HG02884 (cell line): Measurements from ENCODE around the gene ATG5.
"Not testable (repeated sequence)": the region's sequence is repeated elsewhere in the genome, so short reads cannot be mapped to it uniquely, and the experiment has no call there.

Experiments used
- ATAC-seq: cut with Tn5 transposase; IDR thresholded peaks from one replicate; pipeline ENCODE4 v1.9.1; 2021; ENCODE audit warnings: mild to moderate bottlenecking, moderate library complexity; ENCODE audit not compliant: unreplicated experiment

Gene ATG5

DNA sequence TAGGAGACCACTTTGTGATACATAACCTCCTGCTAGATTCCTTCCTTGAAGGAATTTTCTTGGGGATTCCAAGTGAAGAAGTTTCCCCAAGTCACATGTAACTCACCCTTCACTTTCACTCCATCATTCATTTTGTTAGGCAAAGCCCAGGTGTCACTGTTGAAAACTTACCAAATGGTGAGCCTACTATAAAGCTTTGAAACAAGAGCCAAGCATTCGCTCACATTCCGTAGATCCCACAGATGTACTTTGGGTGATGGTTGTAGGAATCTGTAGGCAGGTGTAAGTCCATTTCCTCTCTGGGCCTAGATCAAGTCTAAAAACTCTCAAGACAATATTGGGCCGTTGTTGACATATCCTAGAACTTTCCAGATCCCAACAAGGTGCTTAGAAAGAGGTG lies 165.4 kb downstream of the ATG5 start:
- no peak for ATAC-seq

DNA sequence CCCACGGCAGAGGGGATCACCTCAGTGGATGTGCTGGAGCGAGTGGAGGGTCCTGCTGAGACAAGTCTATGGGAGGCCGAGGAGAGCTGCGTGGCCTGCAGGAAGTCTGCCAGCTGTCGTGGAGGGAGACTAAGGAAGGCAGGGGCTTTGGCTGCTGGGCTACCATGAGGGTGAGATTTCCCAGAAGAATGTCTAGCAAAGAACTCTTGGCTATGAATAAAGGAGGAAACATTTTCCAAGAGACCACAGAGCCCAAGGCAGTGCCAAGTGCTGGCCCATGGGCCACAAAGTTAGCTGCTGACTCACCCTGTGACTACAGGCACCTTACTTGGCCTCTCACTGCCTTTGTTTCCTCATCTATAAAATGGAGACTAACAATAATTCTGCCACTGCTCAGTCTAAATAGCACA lies 166.0 kb downstream of the ATG5 start:
- no peak for ATAC-seq

- no peak for ATAC-seq
Measured at GRCh38 chr6:106158816-106159215, 166.7 kb downstream of the ATG5 start.

DNA sequence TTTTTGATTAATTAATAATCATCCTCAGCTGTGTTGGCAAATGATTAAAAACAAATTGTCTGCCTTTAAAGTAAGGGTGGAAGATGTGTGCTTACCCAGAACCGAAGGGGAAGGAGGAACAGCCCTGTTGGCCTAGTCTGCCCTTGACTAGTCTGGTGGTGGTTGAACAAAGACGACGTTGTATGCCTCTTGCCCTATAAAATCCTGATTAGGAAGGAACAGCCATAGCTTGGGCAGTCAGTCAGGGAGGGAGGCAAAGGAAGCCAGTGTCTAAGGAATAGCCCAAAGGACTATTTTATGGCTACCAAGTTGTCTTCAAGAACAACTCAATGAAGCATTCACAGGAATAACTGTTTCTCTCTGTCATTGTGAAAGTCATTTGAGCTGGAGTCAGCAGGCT lies 168.7 kb downstream of the ATG5 start:
- ATAC-seq = no peak

DNA sequence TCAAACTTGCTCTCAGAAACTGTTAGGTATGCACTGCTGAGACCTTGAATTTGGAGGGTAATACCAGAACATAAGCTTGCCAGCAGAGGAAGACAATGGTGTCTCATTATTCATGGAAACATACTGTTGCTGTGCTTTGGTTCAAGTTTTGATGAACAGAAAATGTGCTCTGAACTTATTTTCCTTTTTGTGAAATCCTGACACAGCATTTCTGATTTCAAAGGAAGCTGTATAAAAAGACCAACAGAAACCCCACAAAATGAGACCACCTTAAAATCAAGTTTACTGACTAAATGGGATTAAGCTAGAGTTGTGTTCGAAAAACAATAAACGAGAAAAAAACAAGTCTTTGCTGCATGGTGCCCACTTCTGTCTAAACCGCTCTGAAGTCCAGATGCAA lies 169.1 kb downstream of the ATG5 start:
- no peak for ATAC-seq

- no peak for ATAC-seq
Measured at GRCh38 chr6:106155219-106155830, 170.2 kb downstream of the ATG5 start.

DNA sequence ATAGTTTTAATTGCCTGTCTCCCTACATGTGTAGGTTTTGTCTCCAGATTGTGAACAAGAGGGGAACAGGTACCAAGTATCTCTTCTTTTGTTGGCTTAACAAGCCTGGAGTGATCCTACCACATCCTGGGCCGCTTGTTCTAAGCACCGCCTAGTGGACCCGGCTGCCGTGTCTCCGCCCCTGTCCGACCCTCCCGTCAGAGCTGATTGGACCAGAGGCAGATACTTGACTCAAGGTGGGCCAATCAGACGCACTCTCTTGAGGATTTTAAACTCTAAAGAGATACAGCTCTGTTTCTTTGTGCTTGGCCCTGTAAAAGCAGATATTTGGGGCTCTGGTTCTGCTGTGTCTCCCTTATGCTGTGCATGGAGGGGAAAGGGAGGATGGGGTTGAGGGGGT lies 171.2 kb downstream of the ATG5 start:
- ATAC-seq = no peak

DNA sequence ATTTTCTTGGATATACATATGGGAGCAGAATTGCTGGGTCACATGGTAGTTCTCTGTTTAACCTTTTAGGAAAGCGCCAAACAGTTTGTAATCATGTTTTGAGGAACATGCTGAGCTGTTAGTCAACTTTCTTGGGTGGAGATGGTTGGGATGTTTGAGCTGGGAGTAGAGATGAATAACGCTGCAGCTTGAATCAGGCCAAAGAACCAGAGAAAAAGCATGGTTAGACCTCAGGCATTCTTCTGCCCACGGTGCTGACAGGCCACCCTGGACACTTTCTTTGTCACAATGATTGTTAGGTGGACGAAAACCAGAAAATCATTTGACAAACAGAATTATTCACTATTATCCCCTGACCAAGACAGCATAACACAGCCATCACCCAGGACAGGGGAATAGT lies 172.6 kb downstream of the ATG5 start:
- no peak for ATAC-seq

GRCh38 chr6:106152476-106152875 lies 173.1 kb downstream of the ATG5 start:
- ATAC-seq = not testable (repeated sequence)

- no peak for ATAC-seq
Measured at GRCh38 chr6:106149472-106150069, 176.0 kb downstream of the ATG5 start.

GRCh38 chr6:106147476-106147875 lies 178.1 kb downstream of the ATG5 start:
- no peak for ATAC-seq

- peak; percentile 38 for ATAC-seq
Measured at GRCh38 chr6:106146852-106147351, 178.7 kb downstream of the ATG5 start.

DNA sequence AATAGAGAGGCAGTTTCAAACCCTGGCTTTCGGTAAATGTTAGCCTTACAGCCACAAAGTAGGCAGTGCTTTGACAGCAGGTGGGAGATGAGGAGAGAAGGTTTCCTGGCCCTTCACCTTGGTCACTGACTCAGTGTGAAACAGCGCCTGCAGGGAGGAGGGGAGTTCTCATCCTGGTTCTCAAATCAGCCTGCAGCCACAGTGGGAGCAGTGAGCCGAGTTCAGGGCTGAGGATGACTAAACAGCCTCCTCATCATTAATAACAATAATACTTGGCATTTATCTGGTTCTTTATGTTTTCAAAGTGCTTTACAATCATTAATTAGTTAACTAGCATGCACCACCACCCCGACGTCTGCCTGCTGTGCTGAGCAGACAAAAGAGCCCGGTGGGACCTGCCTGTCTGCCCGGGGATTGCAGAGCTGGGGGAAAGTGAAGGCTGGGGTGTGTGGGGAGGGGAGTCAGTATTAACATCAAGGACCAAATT lies 179.8 kb downstream of the ATG5 start:
- peak; percentile 33 for ATAC-seq

DNA sequence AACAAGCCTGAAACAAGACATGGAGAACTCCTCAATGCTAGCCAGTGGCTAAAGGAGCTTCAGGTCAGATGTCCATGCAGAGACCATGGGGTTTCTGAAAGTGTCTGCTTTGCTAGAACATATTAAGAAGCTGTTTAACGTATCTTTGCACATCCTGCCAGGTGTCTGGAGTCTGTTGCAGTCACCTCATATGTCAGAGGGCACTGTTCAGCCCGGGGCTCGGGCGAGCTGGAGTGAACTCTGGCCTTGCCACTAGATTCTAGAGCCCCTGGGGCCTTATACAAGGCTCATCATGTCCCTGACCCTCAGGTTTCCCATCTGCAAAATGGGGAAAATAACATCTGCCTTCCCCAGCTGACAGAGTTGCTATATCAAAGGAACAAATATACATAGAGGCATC lies 180.4 kb downstream of the ATG5 start:
- ATAC-seq = no peak

- ATAC-seq = no peak
Measured at GRCh38 chr6:106143665-106144064, 181.9 kb downstream of the ATG5 start.

DNA sequence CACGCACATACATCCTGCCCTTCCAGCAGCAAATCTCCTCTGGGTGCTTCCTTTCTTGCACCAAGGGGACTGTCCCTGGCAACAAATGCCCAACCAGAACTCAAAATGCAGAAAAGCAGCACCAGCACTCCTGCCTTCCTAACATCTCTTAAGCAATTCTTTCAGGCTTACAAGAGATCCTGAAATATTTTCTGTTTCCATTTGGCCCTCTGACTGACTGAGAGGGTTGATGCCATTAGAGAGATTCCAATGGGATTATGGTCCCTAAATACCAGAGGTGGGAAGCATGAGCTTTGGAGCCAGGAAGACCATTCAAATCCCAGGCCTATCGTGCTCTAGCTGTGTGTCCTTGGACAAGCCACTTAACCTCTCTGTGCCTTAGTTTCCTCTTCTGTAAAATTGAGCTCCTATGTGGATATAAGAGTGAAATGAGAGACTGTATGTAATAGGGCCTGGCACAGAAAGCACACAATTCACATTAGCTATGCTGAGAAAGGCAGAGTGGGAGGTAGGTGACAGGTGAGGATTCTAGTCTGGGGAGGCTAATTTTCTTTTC lies 182.6 kb downstream of the ATG5 start:
- no peak for ATAC-seq

DNA sequence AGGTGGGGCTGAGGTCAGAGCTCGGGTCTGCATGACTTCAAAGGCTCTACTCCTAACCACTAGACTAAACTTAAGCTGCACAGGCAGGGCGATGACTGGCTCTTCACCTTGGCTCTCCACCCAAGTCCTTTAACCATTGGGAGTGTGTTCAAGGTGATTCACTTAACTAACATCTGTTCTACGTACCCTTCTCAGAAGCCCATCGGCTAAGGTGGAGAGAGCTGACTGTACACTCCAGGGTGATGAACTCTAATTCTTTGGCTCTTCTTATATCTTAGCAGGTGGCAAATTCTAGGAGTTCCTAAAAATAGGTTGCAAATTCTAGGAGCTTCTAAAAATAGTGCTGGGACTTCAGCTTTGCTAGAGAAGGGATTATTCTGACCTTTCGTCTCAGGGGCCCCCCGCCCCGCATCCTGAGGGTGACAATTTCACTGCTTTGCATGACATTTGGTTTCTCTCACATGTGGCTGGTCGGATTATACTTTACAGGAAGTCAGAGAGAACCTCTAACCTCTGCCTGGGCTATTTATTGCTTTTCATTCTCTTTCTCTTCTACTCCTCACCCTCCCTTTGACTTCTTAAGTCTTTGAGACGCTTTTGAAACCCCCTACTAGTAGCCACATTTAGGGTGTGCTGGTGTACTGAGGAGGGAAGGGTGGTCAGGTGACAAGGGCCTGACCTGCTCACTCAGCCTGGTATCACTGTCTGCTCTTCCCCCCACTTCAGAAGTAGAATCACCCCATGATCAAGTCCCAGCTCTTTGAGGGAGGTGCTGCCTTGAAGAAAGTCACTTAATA lies 183.9 kb downstream of the ATG5 start:
- ATAC-seq = peak; percentile 62

- no peak for ATAC-seq
Measured at GRCh38 chr6:106138151-106138550, 187.4 kb downstream of the ATG5 start.

DNA sequence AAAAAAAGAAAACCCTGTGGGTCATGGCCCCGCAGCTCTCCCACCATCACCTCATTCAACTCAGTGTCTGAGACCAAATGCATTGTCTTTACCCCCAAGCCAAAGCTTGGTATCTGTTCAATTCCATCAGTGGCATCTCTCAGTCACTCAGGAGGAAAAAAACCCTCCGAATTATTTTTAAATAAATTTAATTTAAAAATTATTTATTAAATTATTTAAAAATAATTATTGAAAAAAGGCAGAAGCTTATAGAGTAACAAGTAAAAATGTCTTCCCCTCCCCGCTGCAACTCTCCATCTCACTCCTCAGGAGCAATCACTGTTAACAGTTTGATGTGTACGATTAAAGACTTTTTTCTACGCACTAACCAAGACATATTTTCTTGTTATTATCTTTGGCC lies 188.7 kb downstream of the ATG5 start:
- ATAC-seq = no peak

- ATAC-seq = no peak
Measured at GRCh38 chr6:106135911-106136571, 189.5 kb downstream of the ATG5 start.
